K562 (cell line): ENCODE data around the gene PRL. TPM values are rescaled to one million over a fixed set of nuclear protein-coding genes. Genes with fewer than 3 reads are reported as not detected.

Source experiments
- ATAC-seq: fragments of 200-7000 bp; cut with Tn5 transposase; 3 replicates; pipeline ENCODE4 v1.9.1; 2020; ENCODE audit warnings: moderate library complexity
- BruUV-seq: library from RNA; stranded (reverse); fragments of 400-500 nt; replicated peaks from 2 replicates; lab custom pipeline; 2021; lab: Mats Ljungman, UMichigan
- CTCF ChIA-PET: fragments of 300-600 bp; formaldehyde crosslinking; extraction: SDS; loops from one replicate; lab custom pipeline; 2021; ENCODE audit warnings: low intra/inter-chr PET ratio; lab: Yijun Ruan, JAX
- POLR2A ChIA-PET: fragments of 300-600, 350-650 bp; sonication (Branson Sonifier 250); formaldehyde crosslinking; extraction: SDS; loops from one replicate; lab custom pipeline; 2021; ENCODE audit warnings: antibody characterized with exemption, inconsistent platforms; lab: Yijun Ruan, JAX
- DNase-seq, 4 experiments: peaks; one replicate each; pipeline versions ENCODE4 v3.0.0 to v3.0.0-alpha.2; 2011 to 2018; ENCODE audit warnings: low spot score in 3 of 4, mixed read lengths in 3 of 4; ENCODE audit errors: extremely low read depth in 1 of 4
- FAIRE-seq: peaks from 2 replicates; lab custom pipeline; 2011; peaks lifted over from hg19 to GRCh38; lab: Jason Lieb, UNC
- H2AFZ ChIP-seq: 2 replicates; pipeline ENCODE4 v1.6.0; 2011; ENCODE audit warnings: low read depth, low read length, control low read depth, inconsistent platforms
- H3K27ac ChIP-seq: fragments of 200-600 bp; 3 replicates; pipeline ENCODE4 v1.8.0; 2011; ENCODE audit warnings: low read depth, mild to moderate bottlenecking, control low read depth, inconsistent platforms, low read length, moderate library complexity, mixed read lengths; ENCODE audit errors: extremely low read depth
- H3K27me3 ChIP-seq, 2 experiments: fragments of 300-600 bp in 1 of 2; 2 replicates in 1 of 2; 3 replicates in 1 of 2; pipeline versions ENCODE4 v1.6.0 to v1.8.0; 2011; ENCODE audit warnings: inconsistent platforms in 2 of 2, low read length in 2 of 2, mild to moderate bottlenecking in 1 of 2, mixed read lengths in 1 of 2, moderate library complexity in 1 of 2; ENCODE audit not compliant: control insufficient read depth in 2 of 2, insufficient read depth in 2 of 2
- H3K36me3 ChIP-seq: fragments of 300-600 bp; 3 replicates; pipeline ENCODE4 v1.8.0; 2011; ENCODE audit warnings: mild to moderate bottlenecking, low read length, inconsistent platforms; ENCODE audit not compliant: control insufficient read depth, insufficient read depth
- H3K4me1 ChIP-seq, 2 experiments: fragments of 200-600 bp in 1 of 2; replicated peaks in 1 of 2; 2 replicates in 1 of 2; 3 replicates in 1 of 2; pipeline versions ENCODE4 v1.5.1 to v1.8.0; 2011; ENCODE audit warnings: inconsistent platforms in 2 of 2, low read length in 2 of 2, mild to moderate bottlenecking in 1 of 2, mixed read lengths in 1 of 2, moderate library complexity in 1 of 2; ENCODE audit not compliant: control insufficient read depth in 2 of 2, insufficient read depth in 2 of 2
- H3K4me2 ChIP-seq: 2 replicates; pipeline ENCODE4 v1.6.1; 2011; ENCODE audit warnings: low read length, control low read depth, inconsistent platforms, mixed read lengths; ENCODE audit not compliant: insufficient read depth
- H3K4me3 ChIP-seq: fragments of 200-600 bp; sonication (generic), shearing (Covaris generic); 2 replicates; pipeline ENCODE4 v1.5.1; 2016; ENCODE audit warnings: control low read depth, inconsistent platforms
- H3K79me2 ChIP-seq: fragments of 200-600 bp; 3 replicates; pipeline ENCODE4 v1.8.0; 2011; ENCODE audit warnings: low read length, inconsistent platforms; ENCODE audit not compliant: control insufficient read depth, insufficient read depth
- H3K9ac ChIP-seq, 2 experiments: 2 replicates each; pipeline versions ENCODE4 v1.6.0 to v1.6.1; 2011; ENCODE audit warnings: low read depth in 2 of 2, low read length in 2 of 2, control low read depth in 1 of 2, inconsistent platforms in 1 of 2, mild to moderate bottlenecking in 1 of 2, mixed read lengths in 1 of 2; ENCODE audit not compliant: insufficient read depth in 1 of 2
- H3K9me1 ChIP-seq: one replicate; pipeline ENCODE4 v1.6.0; 2011; ENCODE audit warnings: inconsistent platforms, mild to moderate bottlenecking, low read length, moderate library complexity; ENCODE audit not compliant: control insufficient read depth, insufficient read depth
- H3K9me3 ChIP-seq: replicated peaks from 2 replicates; pipeline ENCODE4 v1.5.1; 2011; ENCODE audit warnings: low read depth, low read length, inconsistent platforms; ENCODE audit not compliant: control insufficient read depth, insufficient read depth
- H4K20me1 ChIP-seq: replicated peaks from 2 replicates; pipeline ENCODE4 v1.6.1; 2011; ENCODE audit warnings: low read length, inconsistent platforms, mixed read lengths; ENCODE audit not compliant: control insufficient read depth, insufficient read depth
- BRCA1 ChIP-seq, 2 experiments: fragments of 450-650 bp in 1 of 2; sonication (generic) in 1 of 2; formaldehyde crosslinking in 1 of 2; IDR thresholded peaks; 2 replicates each; pipeline versions ENCODE4 v1.5.0 to v1.6.1; 2017 to 2020; ENCODE audit warnings: mild to moderate bottlenecking in 1 of 2, missing genetic modification reagents in 1 of 2
- CHD1 ChIP-seq: fragments of 200-600 bp; sonication (generic); IDR thresholded peaks from one replicate; pipeline ENCODE4 v1.6.1; 2012; ENCODE audit warnings: mild to moderate bottlenecking, moderate library complexity, low read length, inconsistent platforms
- FOXJ2 ChIP-seq: fragments of 200-800 bp; sonication (Bioruptor generic); IDR thresholded peaks from 2 replicates; pipeline ENCODE4 v1.6.1; 2016; ENCODE audit warnings: missing genetic modification characterization, missing compliant biosample characterization
- HCFC1 ChIP-seq: IDR thresholded peaks from 2 replicates; pipeline ENCODE4 v1.6.1; 2012; ENCODE audit warnings: low read depth, low read length, improper control_type of control experiment
- HDAC8 ChIP-seq: fragments of 450-650 bp; IDR thresholded peaks from 2 replicates; pipeline ENCODE4 v1.6.1; 2016; ENCODE audit warnings: mild to moderate bottlenecking, missing genetic modification characterization, moderate library complexity, missing compliant biosample characterization
- HNRNPUL1 ChIP-seq: fragments of 200-400 bp; formaldehyde crosslinking; IDR thresholded peaks from 2 replicates; pipeline ENCODE4 v1.6.1; 2017; ENCODE audit warnings: low read length
- JUNB ChIP-seq: fragments of 450-650 bp; formaldehyde crosslinking; conservative IDR thresholded peaks from 2 replicates; pipeline ENCODE4 v1.4.0; 2020; ENCODE audit warnings: mild to moderate bottlenecking
- MCM5 ChIP-seq: fragments of 450-650 bp; IDR thresholded peaks from 2 replicates; pipeline ENCODE4 v1.6.1; 2016; ENCODE audit warnings: low read depth
- MNT ChIP-seq, 2 experiments: fragments of 450-650 bp; conservative IDR thresholded peaks; 2 replicates each; pipeline ENCODE4 v1.6.1; 2017; ENCODE audit warnings: mild to moderate bottlenecking in 2 of 2, moderate library complexity in 2 of 2
- MTA1 ChIP-seq: fragments of 450-650 bp; IDR thresholded peaks from 2 replicates; pipeline ENCODE4 v1.6.1; 2017; ENCODE audit warnings: borderline replicate concordance
- PRMT5 ChIP-seq: sonication (generic); formaldehyde crosslinking; IDR thresholded peaks from 2 replicates; pipeline ENCODE4 v1.5.0; 2020; ENCODE audit warnings: missing genetic modification reagents
- RNF219 ChIP-seq: fragments of 250-450 bp; sonication (Bioruptor Pico); IDR thresholded peaks from 2 replicates; pipeline ENCODE4 v1.5.0; 2022; ENCODE audit warnings: mild to moderate bottlenecking
- SREBF1 ChIP-seq: fragments of 150-350 bp; IDR thresholded peaks from 2 replicates; pipeline ENCODE4 v1.6.1; 2014; ENCODE audit warnings: antibody characterized with exemption, low read depth, low read length, borderline replicate concordance
- WGBS: fragments of 100-300 bp; shearing (Covaris generic); methylation state at CpG from one replicate; pipeline ENCODE4 v1.1.6; 2016; ENCODE audit warnings: low coverage, mixed read lengths; ENCODE audit not compliant: insufficient coverage; ENCODE audit errors: missing lambda C conversion rate; 5-methylcytosine and 5-hydroxymethylcytosine counted together
- in situ Hi-C: fragments of 300-500 bp; cut with MboI; formaldehyde crosslinking; loops from 4 replicates; pipeline ENCODE4 v1.15.0; 2018; ENCODE audit warnings: inconsistent platforms, mixed read lengths
- intact Hi-C: fragments of 100-400 bp; cut with micrococcal nuclease; formaldehyde crosslinking; loops from 2 replicates; pipeline ENCODE4 v1.14.2; 2022
- polyA plus RNA-seq, 8 experiments: library from polyadenylated mRNA; depleted of rRNA in 4 of 8; stranded (reverse) in 5 of 8; unstranded in 3 of 8; fragments of >200 nt; fragmentation: Nextera tagmentation in 2 of 8; fragmentation: Illumina TruSeq in 1 of 8; extraction: Ambion mirVana in 2 of 8; extraction: Trizol in 1 of 8; gene quantifications; 2 replicates each; pipeline versions ENCODE4 v1.2.1 to v1.2.3, GENCODE V29; 2011 to 2014; ENCODE audit warnings: inconsistent platforms in 1 of 8, missing spikeins in 1 of 8
- total RNA-seq, 7 experiments: library from RNA; depleted of rRNA in 6 of 7; stranded (reverse); fragments of >200 nt in 6 of 7; fragmentation: Illumina TruSeq in 2 of 7; extraction: Trizol in 2 of 7; gene quantifications; 2 replicates each; pipeline versions ENCODE4 v1.2.1 to v1.2.3, GENCODE V29; 2011 to 2021; ENCODE audit warnings: low replicate concordance in 1 of 7

PRL gene
- total and polyA plus RNA-seq, 9 of the 15 experiments (the other 6 are each of a cell fraction or from before 2014, with no cell fraction given) = not detected

- no peaks in the 10 kb centered on the region for H3K36me3 ChIP-seq
- H3K9me1 ChIP-seq = no peaks in the 10 kb centered on the region
- no peak overlapping the region for H3K4me2 ChIP-seq
- H4K20me1 ChIP-seq = no peaks in the 10 kb centered on the region
- intact Hi-C loops (no loop called here), in situ Hi-C loops (no loop called here)
- no peaks in the 10 kb centered on the region for H3K27me3 ChIP-seq
- DNase-seq (no peak), ATAC-seq (no peak), FAIRE-seq (no peak)
- no peaks in the 10 kb centered on the region for H3K79me2 ChIP-seq
- no peak overlapping the region for H3K9ac ChIP-seq
- no peak overlapping the region for H3K4me3 ChIP-seq
- H2AFZ ChIP-seq = no peak overlapping the region
- H3K9me3 ChIP-seq = no peaks in the 10 kb centered on the region
- H3K4me1 ChIP-seq = no peaks in the 10 kb centered on the region
- POLR2A ChIA-PET = no interaction called here
- H3K27ac ChIP-seq = no peak overlapping the region
- BruUV-seq = no TSS peak
- TF ChIP-seq PRMT5 (CRISPR knock-in tag) (no peak), HNRNPUL1 (no peak), BRCA1 (IDR thresholded peaks at IDR 0.05) (no peak), BRCA1 (CRISPR knock-in tag; IDR thresholded peaks at IDR 0.05) (no peak), HCFC1 (no peak), MCM5 (no peak), FOXJ2 (tag) (no peak), MTA1 (no peak)
- TF ChIP-seq, all 486 proteins: peak for 0
- CTCF ChIA-PET = no interaction called here
Measured at GRCh38 chr6:22333802-22334201, 37.0 kb upstream of the PRL start.

- WGBS = 0% methylated on average over 4 of the region's 4 CpGs
- Histone ChIP-seq H3K9me3 (no peaks in the 10 kb centered on the region), H3K9me1 (no peaks in the 10 kb centered on the region), H3K4me2 (no peak overlapping the region), H3K79me2 (no peaks in the 10 kb centered on the region), H3K9ac (no peak overlapping the region), H4K20me1 (no peaks in the 10 kb centered on the region), H3K27me3 (no peaks in the 10 kb centered on the region), H3K36me3 (no peaks in the 10 kb centered on the region), H3K4me1 (no peaks in the 10 kb centered on the region), H2AFZ (no peak overlapping the region), H3K27ac (no peak overlapping the region), H3K4me3 (no peak overlapping the region)
- no peak for ATAC-seq
- CTCF ChIA-PET = no interaction called here
- in situ Hi-C loops = no loop called here
- no peak for FAIRE-seq
- intact Hi-C loops = no loop called here
- POLR2A ChIA-PET = no interaction called here
- BruUV-seq = no TSS peak
- DNase-seq = no peak
- TF ChIP-seq CHD1 = no peak
- TF ChIP-seq SREBF1 = no peak
- no peak for TF ChIP-seq MNT (conservative IDR thresholded peaks at IDR 0.05)
- TF ChIP-seq HDAC8 (tag) = no peak
- no peak for TF ChIP-seq JUNB (CRISPR knock-in tag)
- TF ChIP-seq RNF219 (CRISPR knock-in tag) = no peak
Measured at GRCh38 chr6:22332711-22333110, 35.9 kb upstream of the PRL start.
